K562 (cell line): ENCODE measurements around the gene PRKCB. TPM values are rescaled to one million over a fixed set of nuclear protein-coding genes. Genes with fewer than 3 reads are reported as not detected.
A peak's percentile ranks its signal among the peaks of the same experiment; 100 is the strongest.

Experiments
- ATF3 ChIP-seq, 2 experiments: fragments of 450-650 bp in 1 of 2; sonication (generic) in 1 of 2; formaldehyde crosslinking in 1 of 2; IDR thresholded peaks in 1 of 2; conservative IDR thresholded peaks in 1 of 2; 2 replicates each; pipeline versions ENCODE4 v1.6.1 to v1.8.1; 2016 to 2023; ENCODE audit warnings: mild to moderate bottlenecking in 2 of 2, moderate library complexity in 2 of 2, inconsistent platforms in 1 of 2, missing genetic modification reagents in 1 of 2
- CREM ChIP-seq: IDR thresholded peaks from 2 replicates; pipeline ENCODE4 v1.6.1; 2014; ENCODE audit warnings: antibody characterized with exemption, low read depth
- EHMT2 ChIP-seq: fragments of 450-650 bp; IDR thresholded peaks from 2 replicates; pipeline ENCODE4 v1.6.1; 2018; ENCODE audit warnings: antibody characterized with exemption
- EZH2 ChIP-seq: IDR thresholded peaks from 2 replicates; pipeline ENCODE4 v1.6.1; 2012; ENCODE audit warnings: low read depth, mild to moderate bottlenecking, inconsistent platforms, low read length, borderline replicate concordance
- HDAC1 ChIP-seq, 2 experiments: fragments of 450-650 bp; IDR thresholded peaks; 2 replicates each; pipeline ENCODE4 v1.6.1; 2016 to 2017; ENCODE audit warnings: inconsistent platforms in 1 of 2, mild to moderate bottlenecking in 1 of 2, moderate library complexity in 1 of 2
- NCOA2 ChIP-seq, 2 experiments: fragments of 450-650 bp; IDR thresholded peaks; 2 replicates each; pipeline ENCODE4 v1.6.1; 2018; ENCODE audit warnings: mild to moderate bottlenecking in 2 of 2, moderate library complexity in 1 of 2; ENCODE audit not compliant: partially characterized antibody in 2 of 2
- POLR2A ChIP-seq: fragments of 450-650 bp; conservative IDR thresholded peaks from 2 replicates; pipeline ENCODE4 v1.6.1; 2016
- POLR2B ChIP-seq: fragments of 450-650 bp; IDR thresholded peaks from 2 replicates; pipeline ENCODE4 v1.6.1; 2018; ENCODE audit warnings: low read depth; ENCODE audit not compliant: partially characterized antibody
- PRDM10 ChIP-seq: fragments of 450-650 bp; IDR thresholded peaks from 2 replicates; pipeline ENCODE4 v1.6.1; 2018; ENCODE audit not compliant: partially characterized antibody
- RUNX1 ChIP-seq: sonication (generic); IDR thresholded peaks from 2 replicates; pipeline ENCODE4 v1.6.1; 2016; ENCODE audit warnings: antibody characterized with exemption, low read depth
- TBL1XR1 ChIP-seq, 2 experiments: IDR thresholded peaks; 2 replicates each; pipeline ENCODE4 v1.6.1; 2012; ENCODE audit warnings: improper control_type of control experiment in 2 of 2, low read length in 2 of 2, mild to moderate bottlenecking in 1 of 2
- ZBTB1 ChIP-seq: sonication (generic); formaldehyde crosslinking; IDR thresholded peaks from 2 replicates; pipeline ENCODE4 v1.8.1; 2023; ENCODE audit warnings: missing genetic modification reagents, low read depth, mild to moderate bottlenecking, borderline replicate concordance
- ZFX ChIP-seq: sonication (generic); formaldehyde crosslinking; IDR thresholded peaks from 2 replicates; pipeline ENCODE4 v1.8.0; 2022; ENCODE audit warnings: mild to moderate bottlenecking, missing genetic modification reagents, moderate library complexity
- polyA plus RNA-seq, 8 experiments: library from polyadenylated mRNA; depleted of rRNA in 4 of 8; stranded (reverse) in 5 of 8; unstranded in 3 of 8; fragments of >200 nt; fragmentation: Nextera tagmentation in 2 of 8; fragmentation: Illumina TruSeq in 1 of 8; extraction: Ambion mirVana in 2 of 8; extraction: Trizol in 1 of 8; gene quantifications; 2 replicates each; pipeline versions ENCODE4 v1.2.1 to v1.2.3, GENCODE V29; 2011 to 2014; ENCODE audit warnings: inconsistent platforms in 1 of 8, missing spikeins in 1 of 8
- total RNA-seq, 7 experiments: library from RNA; depleted of rRNA in 6 of 7; stranded (reverse); fragments of >200 nt in 6 of 7; fragmentation: Illumina TruSeq in 2 of 7; extraction: Trizol in 2 of 7; gene quantifications; 2 replicates each; pipeline versions ENCODE4 v1.2.1 to v1.2.3, GENCODE V29; 2011 to 2021; ENCODE audit warnings: low replicate concordance in 1 of 7
- TF ChIP-seq, protein P1 (sequence below): sonication (generic); formaldehyde crosslinking; IDR thresholded peaks from 2 replicates; pipeline ENCODE4 v1.5.0; 2020; ENCODE audit warnings: missing genetic modification reagents
- TF ChIP-seq, protein P2 (sequence below): IDR thresholded peaks from 2 replicates; pipeline ENCODE4 v1.6.1; 2012; ENCODE audit warnings: low read depth, low read length, improper control_type of control experiment, borderline replicate concordance
- TF ChIP-seq, protein P3 (sequence below): fragments of 250-450 bp; sonication (Bioruptor Pico); IDR thresholded peaks from 2 replicates; pipeline ENCODE4 v1.4.0; 2020; ENCODE audit warnings: mild to moderate bottlenecking
- TF ChIP-seq, protein P4 (sequence below): IDR thresholded peaks from 2 replicates; pipeline ENCODE4 v1.6.1; 2011; ENCODE audit warnings: borderline replicate concordance, low read depth, mild to moderate bottlenecking, moderate library complexity, low read length; ENCODE audit not compliant: insufficient read depth, poor library complexity, severe bottlenecking

PRKCB gene
- total and polyA plus RNA-seq, 9 of the 15 experiments (the other 6 are each of a cell fraction or from before 2014, with no cell fraction given), result 49.9 to 276 (median 148) TPM

DNA sequence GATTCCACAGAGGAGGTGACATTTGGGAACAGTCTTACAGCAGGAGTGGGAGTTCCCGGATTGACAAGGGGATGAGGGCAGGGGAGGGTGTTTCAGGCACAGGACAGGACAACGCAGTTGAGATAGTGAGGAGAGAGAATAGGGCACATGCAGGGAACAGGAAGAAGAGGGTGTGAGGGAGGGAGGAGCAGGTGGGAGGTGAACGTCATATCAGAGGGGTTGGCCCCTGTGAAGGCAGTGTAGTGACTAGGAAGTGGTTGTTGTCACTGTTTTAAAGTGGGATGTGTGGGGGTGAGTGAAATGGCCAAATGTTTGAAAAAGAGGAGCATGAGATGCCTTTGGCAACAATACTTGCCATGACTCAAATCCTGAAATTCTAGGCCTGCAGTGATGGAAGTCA, 12.2 kb downstream of the PRKCB start (continued):
- TF ChIP-seq, protein P1, sequence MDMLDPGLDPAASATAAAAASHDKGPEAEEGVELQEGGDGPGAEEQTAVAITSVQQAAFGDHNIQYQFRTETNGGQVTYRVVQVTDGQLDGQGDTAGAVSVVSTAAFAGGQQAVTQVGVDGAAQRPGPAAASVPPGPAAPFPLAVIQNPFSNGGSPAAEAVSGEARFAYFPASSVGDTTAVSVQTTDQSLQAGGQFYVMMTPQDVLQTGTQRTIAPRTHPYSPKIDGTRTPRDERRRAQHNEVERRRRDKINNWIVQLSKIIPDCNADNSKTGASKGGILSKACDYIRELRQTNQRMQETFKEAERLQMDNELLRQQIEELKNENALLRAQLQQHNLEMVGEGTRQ, result no peak
- peak; percentile 26; the same call in 1 of the 2 replicates for TF ChIP-seq EHMT2
- TF ChIP-seq ZFX (CRISPR knock-in tag), result no peak
- peak; percentile 72 for TF ChIP-seq CREM
- TF ChIP-seq, protein P2, sequence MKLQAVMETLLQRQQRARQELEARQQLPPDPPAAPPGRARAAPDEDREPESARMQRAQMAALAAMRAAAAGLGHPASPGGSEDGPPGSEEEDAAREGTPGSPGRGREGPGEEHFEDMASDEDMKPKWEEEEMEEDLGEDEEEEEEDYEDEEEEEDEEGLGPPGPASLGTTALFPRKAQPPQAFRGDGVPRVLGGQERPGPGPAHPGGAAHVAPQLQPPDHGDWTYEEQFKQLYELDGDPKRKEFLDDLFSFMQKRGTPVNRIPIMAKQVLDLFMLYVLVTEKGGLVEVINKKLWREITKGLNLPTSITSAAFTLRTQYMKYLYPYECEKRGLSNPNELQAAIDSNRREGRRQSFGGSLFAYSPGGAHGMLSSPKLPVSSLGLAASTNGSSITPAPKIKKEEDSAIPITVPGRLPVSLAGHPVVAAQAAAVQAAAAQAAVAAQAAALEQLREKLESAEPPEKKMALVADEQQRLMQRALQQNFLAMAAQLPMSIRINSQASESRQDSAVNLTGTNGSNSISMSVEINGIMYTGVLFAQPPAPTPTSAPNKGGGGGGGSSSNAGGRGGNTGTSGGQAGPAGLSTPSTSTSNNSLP, result no peak
- TF ChIP-seq, protein P3, sequence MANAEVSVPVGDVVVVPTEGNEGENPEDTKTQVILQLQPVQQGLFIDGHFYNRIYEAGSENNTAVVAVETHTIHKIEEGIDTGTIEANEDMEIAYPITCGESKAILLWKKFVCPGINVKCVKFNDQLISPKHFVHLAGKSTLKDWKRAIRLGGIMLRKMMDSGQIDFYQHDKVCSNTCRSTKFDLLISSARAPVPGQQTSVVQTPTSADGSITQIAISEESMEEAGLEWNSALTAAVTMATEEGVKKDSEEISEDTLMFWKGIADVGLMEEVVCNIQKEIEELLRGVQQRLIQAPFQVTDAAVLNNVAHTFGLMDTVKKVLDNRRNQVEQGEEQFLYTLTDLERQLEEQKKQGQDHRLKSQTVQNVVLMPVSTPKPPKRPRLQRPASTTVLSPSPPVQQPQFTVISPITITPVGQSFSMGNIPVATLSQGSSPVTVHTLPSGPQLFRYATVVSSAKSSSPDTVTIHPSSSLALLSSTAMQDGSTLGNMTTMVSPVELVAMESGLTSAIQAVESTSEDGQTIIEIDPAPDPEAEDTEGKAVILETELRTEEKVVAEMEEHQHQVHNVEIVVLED (CRISPR knock-in tag), result no peak
- TF ChIP-seq, protein P4, sequence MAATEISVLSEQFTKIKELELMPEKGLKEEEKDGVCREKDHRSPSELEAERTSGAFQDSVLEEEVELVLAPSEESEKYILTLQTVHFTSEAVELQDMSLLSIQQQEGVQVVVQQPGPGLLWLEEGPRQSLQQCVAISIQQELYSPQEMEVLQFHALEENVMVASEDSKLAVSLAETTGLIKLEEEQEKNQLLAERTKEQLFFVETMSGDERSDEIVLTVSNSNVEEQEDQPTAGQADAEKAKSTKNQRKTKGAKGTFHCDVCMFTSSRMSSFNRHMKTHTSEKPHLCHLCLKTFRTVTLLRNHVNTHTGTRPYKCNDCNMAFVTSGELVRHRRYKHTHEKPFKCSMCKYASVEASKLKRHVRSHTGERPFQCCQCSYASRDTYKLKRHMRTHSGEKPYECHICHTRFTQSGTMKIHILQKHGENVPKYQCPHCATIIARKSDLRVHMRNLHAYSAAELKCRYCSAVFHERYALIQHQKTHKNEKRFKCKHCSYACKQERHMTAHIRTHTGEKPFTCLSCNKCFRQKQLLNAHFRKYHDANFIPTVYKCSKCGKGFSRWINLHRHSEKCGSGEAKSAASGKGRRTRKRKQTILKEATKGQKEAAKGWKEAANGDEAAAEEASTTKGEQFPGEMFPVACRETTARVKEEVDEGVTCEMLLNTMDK, result no peak
- peak in 1 of 2 experiments; percentile 70; a peak in 2 of 4 replicates for TF ChIP-seq HDAC1 (IDR thresholded peaks at IDR 0.05)
- peak; percentile 63 for TF ChIP-seq POLR2A
- peak; percentile 70 for TF ChIP-seq POLR2B
- no peak for TF ChIP-seq ATF3 (IDR thresholded peaks at IDR 0.05)
- TF ChIP-seq ATF3 (CRISPR knock-in tag; conservative IDR thresholded peaks at IDR 0.05), result no peak
- no peak for TF ChIP-seq TBL1XR1 (IDR thresholded peaks at IDR 0.05; ENCODE audit: low read length in 2 of 2)
- no peak for TF ChIP-seq RUNX1
- TF ChIP-seq NCOA2 (IDR thresholded peaks at IDR 0.05; ENCODE audit: partially characterized antibody in 2 of 2), result no peak
- no peak for TF ChIP-seq EZH2
- no peak for TF ChIP-seq PRDM10
- TF ChIP-seq ZBTB1 (CRISPR knock-in tag), result no peak
